H9 (cell line): Measurements from ENCODE around the gene PGA4. TPM values are rescaled to one million over a fixed set of nuclear protein-coding genes. Genes with fewer than 3 reads are reported as not detected.

Experiments
- DNase-seq: peaks from one replicate; pipeline ENCODE4 v3.0.0-alpha.2; 2017
- H2AFZ ChIP-seq: one replicate; pipeline ENCODE4 v1.6.1; 2013; ENCODE audit warnings: mild to moderate bottlenecking, low read length, control low read depth, moderate library complexity
- H2AK5ac ChIP-seq: 2 replicates; pipeline ENCODE4 v1.6.1; 2013; ENCODE audit warnings: low read length, control low read depth, mixed read lengths; ENCODE audit not compliant: insufficient read length
- H2BK120ac ChIP-seq: one replicate; pipeline ENCODE4 v1.6.1; 2013; ENCODE audit warnings: low read depth, mild to moderate bottlenecking, low read length, control low read depth, inconsistent platforms; ENCODE audit not compliant: poor library complexity, severe bottlenecking
- H2BK12ac ChIP-seq: 2 replicates; pipeline ENCODE4 v1.6.1; 2013; ENCODE audit warnings: low read length, control low read depth, mixed read lengths, low read depth; ENCODE audit not compliant: insufficient read length
- H2BK15ac ChIP-seq: 2 replicates; pipeline ENCODE4 v1.6.1; 2013; ENCODE audit warnings: low read depth, low read length, control low read depth
- H2BK20ac ChIP-seq: one replicate; pipeline ENCODE4 v1.6.1; 2013; ENCODE audit warnings: low read depth, mild to moderate bottlenecking, low read length, control low read depth, inconsistent platforms; ENCODE audit not compliant: poor library complexity, severe bottlenecking
- H2BK5ac ChIP-seq: 2 replicates; pipeline ENCODE4 v1.6.1; 2013; ENCODE audit warnings: low read length, control low read depth, mixed read lengths; ENCODE audit not compliant: insufficient read length
- H3K14ac ChIP-seq: 2 replicates; pipeline ENCODE4 v1.6.1; 2013; ENCODE audit warnings: low read length, control low read depth; ENCODE audit not compliant: insufficient read depth
- H3K18ac ChIP-seq: 2 replicates; pipeline ENCODE4 v1.6.1; 2013; ENCODE audit warnings: low read depth, mild to moderate bottlenecking, mixed read lengths, low read length, control low read depth; ENCODE audit not compliant: insufficient read length
- H3K23ac ChIP-seq: 2 replicates; pipeline ENCODE4 v1.6.1; 2013; ENCODE audit warnings: low read length, control low read depth, mixed read lengths, low read depth; ENCODE audit not compliant: insufficient read length
- H3K23me2 ChIP-seq: 2 replicates; pipeline ENCODE4 v1.6.1; 2013; ENCODE audit warnings: low read depth, mild to moderate bottlenecking, mixed read lengths, low read length, control low read depth; ENCODE audit not compliant: insufficient read length, poor library complexity, severe bottlenecking
- H3K27ac ChIP-seq: 2 replicates; pipeline ENCODE4 v1.5.1; 2013; ENCODE audit warnings: low read length, control low read depth, mixed read lengths, low read depth; ENCODE audit not compliant: insufficient read length
- H3K27me3 ChIP-seq: 2 replicates; pipeline ENCODE4 v1.6.1; 2013; ENCODE audit warnings: low read length, control low read depth, inconsistent platforms; ENCODE audit not compliant: insufficient read depth
- H3K4ac ChIP-seq: 2 replicates; pipeline ENCODE4 v1.6.1; 2013; ENCODE audit warnings: low read depth, mild to moderate bottlenecking, control low read depth, inconsistent platforms, low read length, moderate library complexity
- H3K4me1 ChIP-seq: 2 replicates; pipeline ENCODE4 v1.6.1; 2013; ENCODE audit warnings: low read length, control low read depth, inconsistent platforms; ENCODE audit not compliant: insufficient read depth
- H3K4me2 ChIP-seq: 2 replicates; pipeline ENCODE4 v1.6.1; 2013; ENCODE audit warnings: low read length, control low read depth, mixed read lengths; ENCODE audit not compliant: insufficient read length, insufficient read depth
- H3K56ac ChIP-seq: 2 replicates; pipeline ENCODE4 v1.6.1; 2013; ENCODE audit warnings: low read depth, mild to moderate bottlenecking, mixed read lengths, low read length, control low read depth; ENCODE audit not compliant: insufficient read length
- H3K79me1 ChIP-seq: 2 replicates; pipeline ENCODE4 v1.6.1; 2013; ENCODE audit warnings: low read depth, mild to moderate bottlenecking, moderate library complexity, low read length, control low read depth, inconsistent platforms; ENCODE audit not compliant: insufficient read depth, poor library complexity, severe bottlenecking
- H3K79me2 ChIP-seq: 2 replicates; pipeline ENCODE4 v1.6.1; 2013; ENCODE audit warnings: low read length, control low read depth, inconsistent platforms; ENCODE audit not compliant: insufficient read depth
- H3K9ac ChIP-seq: 2 replicates; pipeline ENCODE4 v1.6.1; 2013; ENCODE audit warnings: low read length, control low read depth, mixed read lengths; ENCODE audit not compliant: insufficient read length; ENCODE audit errors: extremely low read depth
- H3K9me3 ChIP-seq: one replicate; pipeline ENCODE4 v1.6.1; 2013; ENCODE audit warnings: low read depth, low read length, inconsistent platforms; ENCODE audit not compliant: control insufficient read depth
- H3T11ph ChIP-seq: one replicate; pipeline ENCODE4 v1.6.1; 2013; ENCODE audit warnings: mild to moderate bottlenecking, low read length, control low read depth, inconsistent platforms
- H4K20me1 ChIP-seq: one replicate; pipeline ENCODE4 v1.6.1; 2013; ENCODE audit not compliant: control insufficient read depth, insufficient read length, insufficient read depth
- H4K5ac ChIP-seq: 2 replicates; pipeline ENCODE4 v1.6.1; 2013; ENCODE audit warnings: low read depth, mild to moderate bottlenecking, mixed read lengths, low read length, control low read depth; ENCODE audit not compliant: insufficient read length
- H4K8ac ChIP-seq: replicated peaks from 2 replicates; pipeline ENCODE4 v1.6.1; 2013; ENCODE audit warnings: low read length, control low read depth, mixed read lengths, low read depth; ENCODE audit not compliant: insufficient read length
- H4K91ac ChIP-seq: 2 replicates; pipeline ENCODE4 v1.6.1; 2013; ENCODE audit warnings: low read depth, mild to moderate bottlenecking, moderate library complexity, mixed read lengths, low read length, control low read depth; ENCODE audit not compliant: insufficient read length
- H3K27ac Mint-ChIP-seq, 3 experiments: 2 replicates in 2 of 3; 3 replicates in 1 of 3; pipeline ENCODE4 v1.8.0; 2020 to 2021; ENCODE audit warnings: mixed read lengths in 3 of 3, mild to moderate bottlenecking in 1 of 3, moderate library complexity in 1 of 3
- H3K27me3 Mint-ChIP-seq: 2 replicates; pipeline ENCODE4 v1.8.0; 2021; ENCODE audit warnings: low read depth, mild to moderate bottlenecking, moderate library complexity, mixed read lengths
- H3K36me3 Mint-ChIP-seq, 3 experiments: 2 replicates in 2 of 3; 3 replicates in 1 of 3; pipeline ENCODE4 v1.8.0; 2020 to 2021; ENCODE audit warnings: low read depth in 3 of 3, mixed read lengths in 3 of 3; ENCODE audit not compliant: insufficient read depth in 1 of 3
- H3K4me1 Mint-ChIP-seq, 2 experiments: 2 replicates each; pipeline ENCODE4 v1.8.0; 2020; ENCODE audit warnings: mixed read lengths in 2 of 2
- H3K4me3 Mint-ChIP-seq, 2 experiments: 2 replicates in 1 of 2; 3 replicates in 1 of 2; pipeline ENCODE4 v1.8.0; 2020 to 2021; ENCODE audit warnings: mild to moderate bottlenecking in 2 of 2, mixed read lengths in 2 of 2, moderate library complexity in 1 of 2
- H3K9me3 Mint-ChIP-seq, 2 experiments: 2 replicates in 1 of 2; 3 replicates in 1 of 2; pipeline ENCODE4 v1.8.0; 2020; ENCODE audit warnings: mild to moderate bottlenecking in 2 of 2, mixed read lengths in 2 of 2, moderate library complexity in 1 of 2
- WGBS: extraction: QIAGEN DNeasy Blood & Tissue Kit; methylation state at CpG from one replicate; pipeline ENCODE4 v1.1.7; 2013; ENCODE audit warnings: missing lambda C conversion rate, low lambda C conversion rate, mixed read lengths; ENCODE audit not compliant: insufficient read length; ENCODE audit errors: extremely low coverage; 5-methylcytosine and 5-hydroxymethylcytosine counted together
- total RNA-seq: library from RNA; stranded (reverse); gene quantifications from 2 replicates; pipeline ENCODE4 v1.2.1, GENCODE V29; 2021
- TF ChIP-seq, protein P1 (sequence below): fragments of 200-600 bp; sonication (generic); conservative IDR thresholded peaks from 3 replicates; pipeline ENCODE4 v1.8.0; 2021; ENCODE audit warnings: antibody characterized with exemption, mild to moderate bottlenecking

The PGA4 gene
- total RNA-seq, 1 experiment from 2014 or later = not detected

DNA sequence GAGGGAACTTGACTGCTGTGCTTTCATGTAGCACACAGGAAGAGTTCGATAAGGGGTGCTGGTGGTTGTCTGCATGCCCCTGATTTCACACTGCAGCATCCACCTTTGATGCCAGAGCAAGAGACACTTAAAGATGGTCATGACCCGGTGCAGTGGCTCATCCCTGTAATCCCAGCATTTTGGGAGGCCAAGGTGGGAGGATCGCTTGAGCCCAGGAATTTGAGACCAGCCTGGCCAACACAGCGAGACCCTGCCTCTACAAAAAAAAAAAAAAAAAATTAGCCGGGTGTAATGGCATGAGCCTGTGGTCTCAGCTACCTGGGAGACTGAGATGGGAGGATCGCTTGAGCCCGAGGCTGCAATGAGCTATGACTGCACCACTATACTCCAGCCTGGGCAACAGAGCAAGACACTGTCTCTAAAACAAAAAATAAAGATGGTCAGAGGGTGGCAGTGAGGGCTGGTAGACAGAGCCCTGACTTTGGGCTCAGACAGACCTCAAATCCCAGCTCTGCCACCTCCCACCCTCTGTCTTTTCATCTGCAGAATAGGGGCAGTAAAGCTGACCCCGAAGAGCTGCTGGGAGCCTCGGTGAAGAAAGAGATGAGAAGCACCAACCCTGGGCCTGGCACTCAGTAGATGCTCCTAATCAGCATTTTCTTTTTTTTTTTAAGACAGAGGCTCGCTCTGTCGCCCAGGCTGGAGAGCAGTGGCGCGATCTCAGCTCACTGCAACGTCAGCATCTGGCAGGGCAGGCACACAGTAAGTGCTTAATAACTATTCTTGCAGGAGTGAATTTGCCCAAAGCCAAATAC, 55.2 kb downstream of the PGA4 start:
- no peaks in the 10 kb centered on the region for H3K23me2 ChIP-seq
- no peak overlapping the region for H2AK5ac ChIP-seq
- no peak overlapping the region for H2BK120ac ChIP-seq
- H2AFZ ChIP-seq = no peak overlapping the region
- Mint-ChIP-seq H3K4me3 (no peak overlapping the region), H3K9me3 (no peaks in the 10 kb centered on the region; a peak in 1 of 5 replicates), H3K27me3 (peaks cover 10% of the 10 kb centered on the region), H3K4me1 (peaks cover 27 to 42% of the 10 kb centered on the region in 2 experiments), H3K27ac (no peak overlapping the region), H3K36me3 (peaks cover 0 to 59% (median 0%) of the 10 kb centered on the region in 3 experiments; a peak in 3 of 7 replicates)
- H3K79me2 ChIP-seq = no peaks in the 10 kb centered on the region
- H3K4ac ChIP-seq = no peak overlapping the region
- H3K23ac ChIP-seq = no peak overlapping the region
- H3K14ac ChIP-seq = no peak overlapping the region
- H2BK12ac ChIP-seq = no peak overlapping the region
- H4K91ac ChIP-seq = no peak overlapping the region
- no peak overlapping the region for H3K56ac ChIP-seq
- no peak overlapping the region for H3K9ac ChIP-seq
- no peak overlapping the region for H4K5ac ChIP-seq
- WGBS = no CpG with 5 or more reads among the region's 14 CpGs
- no peak overlapping the region for H4K8ac ChIP-seq
- no peak overlapping the region for H3K4me2 ChIP-seq
- H3K18ac ChIP-seq = no peak overlapping the region
- no peak overlapping the region for H3T11ph ChIP-seq
- TF ChIP-seq, protein P1, sequence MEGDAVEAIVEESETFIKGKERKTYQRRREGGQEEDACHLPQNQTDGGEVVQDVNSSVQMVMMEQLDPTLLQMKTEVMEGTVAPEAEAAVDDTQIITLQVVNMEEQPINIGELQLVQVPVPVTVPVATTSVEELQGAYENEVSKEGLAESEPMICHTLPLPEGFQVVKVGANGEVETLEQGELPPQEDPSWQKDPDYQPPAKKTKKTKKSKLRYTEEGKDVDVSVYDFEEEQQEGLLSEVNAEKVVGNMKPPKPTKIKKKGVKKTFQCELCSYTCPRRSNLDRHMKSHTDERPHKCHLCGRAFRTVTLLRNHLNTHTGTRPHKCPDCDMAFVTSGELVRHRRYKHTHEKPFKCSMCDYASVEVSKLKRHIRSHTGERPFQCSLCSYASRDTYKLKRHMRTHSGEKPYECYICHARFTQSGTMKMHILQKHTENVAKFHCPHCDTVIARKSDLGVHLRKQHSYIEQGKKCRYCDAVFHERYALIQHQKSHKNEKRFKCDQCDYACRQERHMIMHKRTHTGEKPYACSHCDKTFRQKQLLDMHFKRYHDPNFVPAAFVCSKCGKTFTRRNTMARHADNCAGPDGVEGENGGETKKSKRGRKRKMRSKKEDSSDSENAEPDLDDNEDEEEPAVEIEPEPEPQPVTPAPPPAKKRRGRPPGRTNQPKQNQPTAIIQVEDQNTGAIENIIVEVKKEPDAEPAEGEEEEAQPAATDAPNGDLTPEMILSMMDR = no peak
- H2BK5ac ChIP-seq = no peak overlapping the region
- H3K4me1 ChIP-seq = no peaks in the 10 kb centered on the region; the same call in 1 of the 2 replicates
- H3K27ac ChIP-seq = no peak overlapping the region
- no peaks in the 10 kb centered on the region for H3K9me3 ChIP-seq
- no peaks in the 10 kb centered on the region for H4K20me1 ChIP-seq
- no peak for DNase-seq
- no peak overlapping the region for H2BK20ac ChIP-seq
- no peaks in the 10 kb centered on the region for H3K79me1 ChIP-seq
- H3K27me3 ChIP-seq = 0 out of 2 replicates have a peak, but pooled peaks cover 2% of the 10 kb centered on the region
- no peak overlapping the region for H2BK15ac ChIP-seq
